Pancreas (tissue), 10 donors: ENCODE measurements around the gene C14orf119. TPM values are rescaled to one million over a fixed set of nuclear protein-coding genes. Genes with fewer than 3 reads are reported as not detected.

Experiments used
- ATAC-seq, 4 donors: fragments of 200-7000 bp; cut with Tn5 transposase; one replicate each; pipeline versions ENCODE4 v1.8.0 to v1.9.1; 2020; ENCODE audit warnings: mild to moderate bottlenecking in 4 of 4, moderate library complexity in 4 of 4
- DNase-seq, 6 donors: peaks; one replicate each; pipeline ENCODE4 v3.0.0-alpha.2; 2020
- FAIRE-seq: peaks from 2 replicates; lab custom pipeline; 2012; peaks lifted over from hg19 to GRCh38; lab: Jason Lieb, UNC
- H3K27ac ChIP-seq, 4 donors: fragments of 200-600 bp; sonication (generic); 1 replicate in 3 of 4; 2 replicates in 1 of 4; pipeline versions ENCODE4 v1.5.0 to v1.8.0; 2020
- H3K27me3 ChIP-seq, 4 donors: fragments of 200-600 bp; one replicate each; pipeline ENCODE4 v1.8.0; 2021
- H3K36me3 ChIP-seq, 3 donors: fragments of 200-600 bp; sonication (generic) in 1 of 3; one replicate each; pipeline versions ENCODE4 v1.5.0 to v1.8.0; 2020 to 2021
- H3K4me1 ChIP-seq, 3 donors: fragments of 200-600 bp; one replicate each; pipeline ENCODE4 v1.8.0; 2021
- H3K4me3 ChIP-seq, 4 donors: fragments of 200-600 bp; sonication (generic) in 2 of 4; one replicate each; pipeline versions ENCODE4 v1.5.0 to v1.8.0; 2020 to 2021
- H3K9me3 ChIP-seq, 4 donors: fragments of 200-600 bp; one replicate each; pipeline ENCODE4 v1.8.0; 2021
- WGBS, 2 donors: extraction: QIAGEN DNeasy Blood & Tissue Kit; methylation state at CpG; one replicate each; pipeline ENCODE4 v1.1.7; 2013; 5-methylcytosine and 5-hydroxymethylcytosine counted together
- intact Hi-C, 3 donors: fragments of 100-400 bp; cut with DNase I; formaldehyde crosslinking; loops; one replicate each; pipeline versions ENCODE4 v1.11.1 to v1.14.2; 2022
- polyA plus RNA-seq, 2 donors: library from polyadenylated mRNA; stranded (reverse); fragments of 200-250 nt; gene quantifications; one replicate each; pipeline ENCODE4 v1.2.3, GENCODE V29; 2013
- total RNA-seq, 6 donors: library from RNA; stranded (reverse); fragmentation: NEBNext Ultra II Directional in 4 of 6; extraction: Animal tissue kit (Norgen Biotek cat#: 25700) in 4 of 6; gene quantifications; one replicate each; pipeline versions ENCODE4 v1.2.1 to v1.2.4, GENCODE V29; 2021 to 2023
- TF ChIP-seq, protein P1 (sequence below), 4 donors: fragments of 200-600 bp; sonication (generic) in 3 of 4; IDR thresholded peaks; one replicate each; pipeline versions ENCODE4 v1.5.0 to v1.8.0; 2021; ENCODE audit warnings: antibody characterized with exemption in 4 of 4
- donor health status: healthy with polysubstance abuse.
- donor health status: DM: no; HTN: no; CAD: no; lungs with moderate emphysema.
- donor health status: DM: no; HTN: no; CAD: no.
- donor health status: control.
- donor health status: control.
- donor health status: Bipolar disorder and iron deficiency.
- donor health status: DM: yes; HTN: yes; CAD: no.
- donor health status: DM: no; HTN: no; CAD: no.
- donor health status: DM: no; HTN: no; CAD: no.
- donor health status: DM: yes; HTN: yes; CAD: no.

C14orf119 gene
- total and polyA plus RNA-seq, 8 donors: 7.5 to 22.7 (median 13.6) TPM

DNA sequence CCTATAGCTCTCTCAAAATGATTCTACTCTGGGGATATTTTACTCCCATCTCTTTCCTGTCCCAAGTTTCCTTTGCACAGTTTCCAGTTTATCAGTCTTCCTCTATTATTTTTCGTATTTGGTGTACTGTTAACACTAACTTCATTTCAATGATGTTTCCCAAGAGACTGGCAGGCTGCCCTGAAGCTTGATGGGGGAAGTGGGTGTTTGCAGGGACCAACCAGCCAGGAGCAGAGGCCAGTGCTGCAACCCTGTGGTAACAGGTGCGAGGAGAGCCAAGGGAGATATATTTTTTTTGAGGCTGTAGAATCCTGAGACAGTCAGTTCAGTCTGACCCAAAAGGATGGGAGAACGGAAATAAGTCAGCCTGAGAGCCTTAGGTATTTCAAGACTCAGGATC, 35.6 kb downstream of the C14orf119 start:
- TF ChIP-seq, protein P1, sequence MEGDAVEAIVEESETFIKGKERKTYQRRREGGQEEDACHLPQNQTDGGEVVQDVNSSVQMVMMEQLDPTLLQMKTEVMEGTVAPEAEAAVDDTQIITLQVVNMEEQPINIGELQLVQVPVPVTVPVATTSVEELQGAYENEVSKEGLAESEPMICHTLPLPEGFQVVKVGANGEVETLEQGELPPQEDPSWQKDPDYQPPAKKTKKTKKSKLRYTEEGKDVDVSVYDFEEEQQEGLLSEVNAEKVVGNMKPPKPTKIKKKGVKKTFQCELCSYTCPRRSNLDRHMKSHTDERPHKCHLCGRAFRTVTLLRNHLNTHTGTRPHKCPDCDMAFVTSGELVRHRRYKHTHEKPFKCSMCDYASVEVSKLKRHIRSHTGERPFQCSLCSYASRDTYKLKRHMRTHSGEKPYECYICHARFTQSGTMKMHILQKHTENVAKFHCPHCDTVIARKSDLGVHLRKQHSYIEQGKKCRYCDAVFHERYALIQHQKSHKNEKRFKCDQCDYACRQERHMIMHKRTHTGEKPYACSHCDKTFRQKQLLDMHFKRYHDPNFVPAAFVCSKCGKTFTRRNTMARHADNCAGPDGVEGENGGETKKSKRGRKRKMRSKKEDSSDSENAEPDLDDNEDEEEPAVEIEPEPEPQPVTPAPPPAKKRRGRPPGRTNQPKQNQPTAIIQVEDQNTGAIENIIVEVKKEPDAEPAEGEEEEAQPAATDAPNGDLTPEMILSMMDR (IDR thresholded peaks at IDR 0.05): no peak
- no peaks in the 10 kb centered on the region for H3K9me3 ChIP-seq
- H3K27me3 ChIP-seq: no peaks in the 10 kb centered on the region
- no peaks in the 10 kb centered on the region for H3K36me3 ChIP-seq
- ATAC-seq (no peak), FAIRE-seq (no peak), DNase-seq (peak in 1 of 6 donors; percentile 12)
- H3K27ac ChIP-seq: no peak overlapping the region
- 72 to 78% methylated on average over 3 of the region's 3 CpGs for WGBS, 2 donors
- no peak overlapping the region for H3K4me3 ChIP-seq
- intact Hi-C loops: no loop called here
- H3K4me1 ChIP-seq: no peaks in the 10 kb centered on the region

DNA sequence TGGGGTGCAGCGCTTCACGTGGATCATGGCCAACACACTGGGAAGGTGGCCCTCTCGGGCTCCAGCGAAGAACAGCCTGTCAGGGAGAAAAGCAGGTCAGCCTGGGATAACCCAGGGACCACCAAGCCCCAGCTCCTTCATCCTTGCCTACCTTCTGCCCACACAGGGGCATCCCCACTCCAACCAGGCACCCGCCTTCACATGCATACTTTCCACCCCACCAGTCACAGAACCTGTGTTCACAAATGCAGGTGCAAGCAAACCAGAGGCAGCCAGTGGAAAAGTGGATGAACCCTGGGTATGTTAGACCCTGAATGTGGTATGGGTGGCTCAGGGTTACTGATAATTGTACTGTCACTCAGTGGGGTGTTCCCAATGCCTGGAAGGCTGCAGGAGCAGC, 36.2 kb downstream of the C14orf119 start:
- Histone ChIP-seq H3K27ac (no peak overlapping the region), H3K4me3 (no peak overlapping the region), H3K27me3 (no peaks in the 10 kb centered on the region), H3K36me3 (no peaks in the 10 kb centered on the region), H3K4me1 (no peaks in the 10 kb centered on the region), H3K9me3 (no peaks in the 10 kb centered on the region)
- intact Hi-C loops: no loop called here
- TF ChIP-seq, protein P1 (IDR thresholded peaks at IDR 0.05): no peak
- ATAC-seq: no peak
- 92 to 95% methylated on average over 5 of the region's 5 CpGs for WGBS, 2 donors
- no peak for FAIRE-seq
- peak in 1 of 6 donors; percentile 13 for DNase-seq

DNA sequence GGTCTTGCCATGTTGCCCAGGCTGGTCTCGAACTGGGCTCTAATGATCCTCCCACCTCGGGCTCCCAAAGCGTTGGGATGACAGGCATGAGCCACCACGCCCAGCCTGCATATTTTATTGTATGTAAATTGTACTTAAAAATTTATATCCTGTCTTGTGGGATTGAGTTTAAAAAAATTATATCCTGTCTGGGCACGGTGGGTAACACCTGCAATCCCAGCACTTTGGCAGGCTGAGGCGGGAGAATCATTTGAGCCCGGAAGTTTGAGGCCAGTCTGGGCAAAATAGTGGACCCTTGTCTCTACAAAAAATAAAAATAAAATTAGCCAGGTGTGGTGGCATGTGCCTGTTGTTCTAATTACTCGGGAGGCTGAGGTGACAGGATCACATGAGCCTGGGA, 37.7 kb downstream of the C14orf119 start:
- DNase-seq (peak in 1 of 6 donors; percentile 10), FAIRE-seq (no peak), ATAC-seq (no peak)
- Histone ChIP-seq H3K27ac (no peak overlapping the region), H3K36me3 (no peaks in the 10 kb centered on the region), H3K4me3 (no peak overlapping the region), H3K27me3 (no peaks in the 10 kb centered on the region), H3K4me1 (no peaks in the 10 kb centered on the region), H3K9me3 (no peaks in the 10 kb centered on the region)
- intact Hi-C loops: no loop called here
- TF ChIP-seq, protein P1 (IDR thresholded peaks at IDR 0.05): no peak
- 87 to 90% methylated on average over 8 of the region's 8 CpGs for WGBS, 2 donors

DNA sequence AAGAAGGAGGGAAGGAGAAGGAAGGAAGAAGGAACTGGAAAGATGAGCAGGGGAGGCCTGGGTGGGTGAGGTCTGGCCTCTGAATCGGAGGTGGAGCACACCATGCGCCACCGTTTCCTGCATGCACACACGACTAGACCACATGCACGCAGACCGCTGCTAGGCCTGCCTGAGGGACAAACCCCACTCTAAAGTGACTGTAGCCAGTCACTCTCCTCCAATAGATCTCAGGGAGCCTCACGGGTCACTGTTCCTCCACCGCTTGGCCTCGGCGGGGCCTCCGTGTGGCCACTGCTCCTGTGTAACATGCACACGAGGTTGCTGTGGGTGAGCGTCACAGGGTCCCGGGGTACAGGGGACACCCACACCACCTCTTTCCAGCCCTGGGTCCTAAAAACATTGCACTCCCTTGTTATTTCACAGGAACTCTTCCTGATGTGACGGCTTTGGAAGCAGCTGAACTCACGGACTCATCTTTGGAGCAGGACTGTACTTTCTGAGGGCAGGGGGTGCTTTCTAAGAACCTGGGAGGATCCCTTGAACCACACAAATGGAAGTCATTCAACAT, 41.3 kb downstream of the C14orf119 start:
- no peaks in the 10 kb centered on the region for H3K9me3 ChIP-seq
- 92 to 96% methylated on average over 16 of the region's 16 CpGs for WGBS, 2 donors
- ATAC-seq (no peak), DNase-seq (peak in 1 of 6 donors; percentile 22), FAIRE-seq (no peak)
- H3K36me3 ChIP-seq: no peaks in the 10 kb centered on the region
- no peak overlapping the region for H3K27ac ChIP-seq
- H3K4me1 ChIP-seq: peaks cover 0 to 1% (median 0%) of the 10 kb centered on the region in 3 donors
- H3K4me3 ChIP-seq: no peak overlapping the region
- intact Hi-C loops: no loop called here
- no peaks in the 10 kb centered on the region for H3K27me3 ChIP-seq
- TF ChIP-seq, protein P1 (IDR thresholded peaks at IDR 0.05): no peak

DNA sequence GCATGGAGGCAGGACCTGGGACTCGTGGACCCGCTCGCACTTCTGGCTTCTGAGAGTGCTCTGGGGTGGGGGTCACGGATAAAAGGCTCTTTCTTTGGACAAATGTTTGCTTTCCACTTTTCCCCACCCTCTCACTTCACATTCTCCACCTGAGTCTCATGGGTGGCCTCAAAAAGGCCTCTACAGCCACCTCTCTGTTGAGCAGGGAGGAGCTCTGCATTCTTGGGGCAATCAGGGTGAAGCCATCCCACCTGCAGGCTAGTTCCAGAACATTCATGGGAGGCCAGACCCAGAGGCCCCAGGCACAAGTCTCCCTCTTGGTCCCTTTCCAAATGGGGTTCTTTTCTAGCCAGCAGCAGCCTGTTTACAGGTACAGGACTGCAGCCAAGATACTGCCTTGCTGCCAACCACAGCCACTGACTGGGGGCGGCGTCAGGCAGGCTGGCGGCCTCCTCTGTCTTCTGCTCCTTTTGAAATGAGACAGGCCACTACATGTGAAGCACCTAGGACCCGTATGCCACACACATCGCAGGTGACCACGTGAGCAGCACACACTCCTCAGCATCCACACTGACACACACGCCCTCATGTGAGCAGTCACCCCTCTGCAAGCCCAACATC, 42.0 kb downstream of the C14orf119 start:
- H3K9me3 ChIP-seq: no peaks in the 10 kb centered on the region
- TF ChIP-seq, protein P1 (IDR thresholded peaks at IDR 0.05): no peak
- DNase-seq (peak in 1 of 6 donors; percentile 44), ATAC-seq (peak in 1 of 4 donors; percentile 32), FAIRE-seq (no peak)
- no peaks in the 10 kb centered on the region for H3K36me3 ChIP-seq
- 80 to 84% methylated on average over 11 of the region's 11 CpGs for WGBS, 2 donors
- H3K4me1 ChIP-seq: peaks cover 0 to 8% (median 0%) of the 10 kb centered on the region in 3 donors
- H3K4me3 ChIP-seq: no peak overlapping the region
- no peaks in the 10 kb centered on the region for H3K27me3 ChIP-seq
- intact Hi-C loops: no loop called here
- H3K27ac ChIP-seq: no peak overlapping the region
